NOMO-1 (cell line): ENCODE measurements around the gene CNN2.

Source experiments
- DNase-seq, 2 experiments: peaks; one replicate each; lab custom pipeline; 2025; ENCODE audit not compliant: unreplicated experiment in 2 of 2; lab: John Stamatoyannopoulos, UW

CNN2 gene

GRCh38 chr19:1080360-1081161, 54.2 kb downstream of the CNN2 start:
- DNase-seq, result no peak

- no peak for DNase-seq
These were observed 55.1 kb downstream of the CNN2 start for GRCh38 chr19:1081301-1082164.

GRCh38 chr19:1082165-1082927, 55.9 kb downstream of the CNN2 start:
- DNase-seq, result peak in 1 of 2 experiments; percentile 66

DNA sequence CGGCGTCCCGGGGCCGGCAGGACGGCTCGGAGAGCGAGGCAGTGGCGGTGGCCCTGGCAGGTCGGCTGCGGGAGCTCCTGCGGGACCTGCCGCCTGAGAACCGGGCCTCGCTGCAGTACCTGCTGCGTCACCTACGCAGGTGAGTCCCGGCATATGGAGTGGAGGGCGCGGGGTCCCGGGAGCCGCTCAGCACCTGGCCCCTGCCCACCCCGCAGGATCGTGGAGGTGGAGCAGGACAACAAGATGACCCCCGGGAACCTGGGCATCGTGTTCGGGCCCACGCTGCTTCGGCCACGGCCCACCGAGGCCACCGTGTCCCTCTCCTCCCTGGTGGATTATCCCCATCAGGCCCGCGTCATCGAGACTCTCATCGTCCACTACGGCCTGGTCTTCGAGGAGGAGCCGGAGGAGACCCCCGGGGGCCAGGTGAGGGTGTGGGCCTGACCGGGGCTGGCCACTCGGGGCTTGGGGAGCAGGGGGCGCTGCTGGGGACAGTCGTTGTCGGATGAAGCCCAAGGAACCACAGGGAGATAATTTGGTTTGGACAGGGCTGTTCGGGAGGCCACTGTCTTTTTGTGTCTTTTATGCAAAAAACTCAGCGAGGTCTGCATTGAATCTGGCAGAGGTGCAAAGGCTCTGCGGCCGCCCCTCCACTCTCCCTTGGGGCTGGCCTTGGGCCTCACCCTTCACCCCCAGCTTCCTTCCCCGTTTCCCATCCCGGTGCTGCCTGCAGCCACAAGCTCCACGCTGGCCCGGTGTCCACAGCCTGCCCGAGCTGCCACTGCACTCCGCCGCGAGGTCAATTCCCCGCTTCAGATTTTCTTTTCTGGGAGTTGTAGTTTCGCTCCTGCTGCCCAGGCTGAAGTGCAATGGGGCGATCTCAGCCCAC, 56.8 kb downstream of the CNN2 start:
- no peak for DNase-seq

- DNase-seq, result no peak
These were observed 57.8 kb downstream of the CNN2 start for GRCh38 chr19:1084024-1084868.

DNA sequence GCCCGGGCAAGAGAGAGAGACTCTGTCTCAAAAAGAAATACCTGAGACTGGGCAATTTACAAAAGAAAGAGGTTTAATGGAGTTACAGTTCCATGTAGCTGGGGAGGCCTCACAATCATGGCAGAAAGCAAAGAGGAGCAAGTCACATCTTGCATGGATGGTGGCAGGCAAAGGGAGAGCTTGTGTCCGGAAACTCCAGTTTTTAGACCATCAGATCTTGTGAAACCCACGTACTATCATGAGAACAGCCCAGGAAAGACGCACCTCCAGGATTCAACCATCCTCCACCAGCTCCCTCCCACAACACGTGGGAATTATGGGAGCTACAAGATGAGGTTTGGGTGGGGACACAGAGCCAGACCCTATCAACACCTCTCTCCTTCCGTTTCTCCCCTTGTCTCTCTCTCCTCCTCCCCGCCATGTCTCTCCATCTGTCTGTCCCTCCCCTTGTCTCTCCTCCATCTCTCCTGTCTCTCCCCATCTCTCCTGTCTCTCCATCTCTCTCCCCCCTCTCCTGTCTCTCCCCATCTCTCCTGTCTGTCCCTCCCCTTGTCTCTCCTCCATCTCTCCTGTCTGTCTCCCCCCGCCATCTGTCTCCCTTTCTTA, 58.7 kb downstream of the CNN2 start:
- no peak for DNase-seq

GRCh38 chr19:1085676-1086442, 59.5 kb downstream of the CNN2 start:
- no peak for DNase-seq

DNA sequence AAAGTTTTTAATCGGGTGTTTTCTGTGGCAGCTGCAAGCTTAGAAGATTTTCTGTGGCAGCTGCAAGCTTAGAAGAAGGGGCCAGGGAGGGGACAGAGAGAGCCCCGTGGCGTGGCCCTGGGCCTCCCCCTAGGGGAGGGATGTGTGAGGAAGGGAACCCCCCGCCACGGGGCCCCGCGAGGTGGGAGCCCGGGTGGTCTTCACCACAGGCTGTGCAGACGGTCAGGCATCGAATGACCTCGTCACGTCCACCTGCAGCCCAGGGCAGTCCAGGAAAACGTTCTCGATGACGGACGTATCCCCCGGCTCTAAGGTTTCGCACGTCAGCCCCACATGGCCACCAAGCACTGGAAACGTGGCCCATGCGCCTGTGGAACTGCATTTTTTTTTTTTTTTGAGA, 60.2 kb downstream of the CNN2 start:
- no peak for DNase-seq

DNA sequence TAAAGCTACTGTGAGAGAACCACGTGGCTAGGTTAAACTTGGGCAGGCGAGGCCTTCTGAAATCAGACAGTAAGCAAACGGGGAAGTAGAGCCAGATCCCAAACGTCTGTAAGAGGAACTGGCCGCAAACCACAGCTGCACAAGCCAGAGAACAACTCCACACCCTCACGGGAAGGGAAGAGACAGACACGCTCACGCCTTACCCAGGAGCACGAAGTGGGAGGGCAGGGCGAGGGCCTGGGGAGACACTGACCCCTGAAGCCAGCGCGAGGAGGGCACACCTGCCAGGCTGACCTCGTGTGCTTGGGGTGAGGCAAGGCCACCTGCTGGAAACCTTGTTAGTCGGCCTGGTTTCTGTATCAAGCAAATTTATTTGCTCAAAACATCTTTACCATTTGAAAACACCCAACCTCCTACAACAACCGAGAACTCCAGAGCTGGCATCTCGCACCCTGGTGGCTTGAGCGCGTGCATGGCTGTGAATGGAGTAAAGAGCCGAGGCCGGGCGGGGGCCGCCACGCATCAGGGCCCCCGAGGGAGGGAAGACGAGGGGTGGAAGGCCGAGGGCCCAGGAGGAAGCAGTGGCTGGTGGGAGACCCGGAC, 61.5 kb downstream of the CNN2 start:
- peak; percentile 89 to 95 for DNase-seq

DNA sequence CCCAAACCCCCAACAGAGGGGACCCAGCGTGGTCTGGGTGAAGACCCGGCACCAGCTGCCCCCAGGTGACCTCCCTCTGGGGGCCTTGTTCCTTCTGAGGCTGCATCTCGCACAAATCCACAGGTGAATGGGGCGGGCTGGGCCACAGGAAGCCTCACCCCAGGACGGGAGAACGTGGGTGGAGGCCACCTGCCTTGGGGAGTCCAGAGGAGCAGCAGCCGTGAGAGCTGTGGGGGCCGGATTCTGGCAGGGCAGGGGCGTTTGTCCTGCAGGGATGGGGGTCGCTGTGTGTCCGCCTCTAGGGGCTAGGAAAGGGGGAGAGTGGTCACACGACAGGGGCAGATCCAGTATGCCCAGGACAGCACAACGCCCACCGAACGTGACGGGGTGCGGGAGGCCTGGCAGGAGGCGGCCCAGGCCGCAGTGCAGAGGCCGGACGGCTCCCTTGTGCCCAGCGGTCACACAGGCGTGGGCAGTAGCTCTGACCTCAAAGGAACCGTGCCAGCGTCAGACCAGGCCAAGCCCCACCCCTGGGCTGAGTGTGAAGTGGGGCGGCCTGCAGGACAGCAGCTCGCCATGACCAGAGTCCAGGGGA, 62.1 kb downstream of the CNN2 start:
- DNase-seq, result no peak
